Endothelial cell (in vitro differentiated cells): ENCODE data around the gene ACOX2. TPM values are rescaled to one million over a fixed set of nuclear protein-coding genes. Genes with fewer than 3 reads are reported as not detected.

ENCODE experiments used
- DNase-seq: peaks from one replicate; pipeline ENCODE4 v3.0.0; 2021; ENCODE audit warnings: low spot score
- H3K27ac Mint-ChIP-seq: one replicate; pipeline ENCODE4 v1.8.0; 2021; ENCODE audit warnings: mixed read lengths, inconsistent platforms; ENCODE audit not compliant: unreplicated experiment
- H3K27me3 Mint-ChIP-seq: one replicate; pipeline ENCODE4 v1.8.0; 2021; ENCODE audit warnings: mild to moderate bottlenecking, moderate library complexity, mixed read lengths, inconsistent platforms; ENCODE audit not compliant: unreplicated experiment
- H3K36me3 Mint-ChIP-seq: one replicate; pipeline ENCODE4 v1.8.0; 2021; ENCODE audit warnings: mild to moderate bottlenecking, low read depth, mixed read lengths, inconsistent platforms; ENCODE audit not compliant: unreplicated experiment
- H3K4me1 Mint-ChIP-seq: one replicate; pipeline ENCODE4 v1.8.0; 2021; ENCODE audit warnings: mild to moderate bottlenecking, mixed read lengths, inconsistent platforms; ENCODE audit not compliant: unreplicated experiment
- H3K4me3 Mint-ChIP-seq: one replicate; pipeline ENCODE4 v1.8.0; 2021; ENCODE audit warnings: mild to moderate bottlenecking, mixed read lengths, inconsistent platforms; ENCODE audit not compliant: unreplicated experiment
- H3K9me3 Mint-ChIP-seq: one replicate; pipeline ENCODE4 v1.8.0; 2021; ENCODE audit warnings: mixed read lengths, inconsistent platforms; ENCODE audit not compliant: unreplicated experiment
- CTCF ChIP-seq: fragments of 200-600 bp; sonication (generic); IDR thresholded peaks from one replicate; pipeline ENCODE4 v1.5.0; 2021; ENCODE audit warnings: antibody characterized with exemption; ENCODE audit not compliant: unreplicated experiment
- total RNA-seq: library from RNA; stranded (reverse); fragmentation: NEBNext Ultra II Directional; extraction: Animal tissue kit (Norgen Biotek cat#: 25700); gene quantifications from one replicate; pipeline ENCODE4 v1.2.1, GENCODE V29; 2021; ENCODE audit not compliant: unreplicated experiment

The ACOX2 gene
- total RNA-seq, 1 donor from 2014 or later = 1.1 TPM

- Mint-ChIP-seq H3K36me3 (no peaks in the 10 kb centered on the region), H3K4me3 (no peak overlapping the region), H3K9me3 (no peaks in the 10 kb centered on the region), H3K4me1 (peaks cover 8% of the 10 kb centered on the region), H3K27me3 (peaks cover 5% of the 10 kb centered on the region), H3K27ac (no peak overlapping the region)
- DNase-seq = no peak
- no peak for TF ChIP-seq CTCF
Observed at GRCh38 chr3:58520403-58521335, 16.3 kb downstream of the ACOX2 start.

GRCh38 chr3:58519668-58520402 lies 17.2 kb downstream of the ACOX2 start:
- peaks cover 5% of the 10 kb centered on the region for H3K27me3 Mint-ChIP-seq
- H3K36me3 Mint-ChIP-seq = no peaks in the 10 kb centered on the region
- H3K4me3 Mint-ChIP-seq = no peak overlapping the region
- DNase-seq = no peak
- H3K4me1 Mint-ChIP-seq = peaks cover 8% of the 10 kb centered on the region
- no peak for TF ChIP-seq CTCF
- no peaks in the 10 kb centered on the region for H3K9me3 Mint-ChIP-seq
- H3K27ac Mint-ChIP-seq = no peak overlapping the region

- Mint-ChIP-seq H3K27me3 (peaks cover 5% of the 10 kb centered on the region), H3K27ac (no peak overlapping the region), H3K4me3 (no peak overlapping the region), H3K4me1 (peaks cover 8% of the 10 kb centered on the region), H3K9me3 (no peaks in the 10 kb centered on the region), H3K36me3 (no peaks in the 10 kb centered on the region)
- TF ChIP-seq CTCF = no peak
- DNase-seq = no peak
Observed at GRCh38 chr3:58518291-58518789, 18.6 kb downstream of the ACOX2 start.

- H3K4me1 Mint-ChIP-seq = no peaks in the 10 kb centered on the region
- no peak overlapping the region for H3K27ac Mint-ChIP-seq
- no peak overlapping the region for H3K4me3 Mint-ChIP-seq
- no peaks in the 10 kb centered on the region for H3K36me3 Mint-ChIP-seq
- H3K9me3 Mint-ChIP-seq = no peaks in the 10 kb centered on the region
- no peak for TF ChIP-seq CTCF
- H3K27me3 Mint-ChIP-seq = peaks cover 4% of the 10 kb centered on the region
- DNase-seq = no peak
Observed at GRCh38 chr3:58514405-58514804, 22.6 kb downstream of the ACOX2 start.
